ENCODE data around the gene GLCE. TPM values are rescaled to one million over a fixed set of nuclear protein-coding genes. Genes with fewer than 3 reads are reported as not detected.
"Not testable (repeated sequence)": the region's sequence is repeated elsewhere in the genome, so short reads cannot be mapped to it uniquely, and the experiment has no call there.

GLCE gene
- total and polyA plus RNA-seq, 5 donors = 4.8 to 10.2 (median 8.8) TPM

GRCh38 chr15:69302087-69302486 is 141.7 kb downstream of the GLCE start:
- DNase-seq; H3K4me1 ChIP-seq (ENCODE audit: control insufficient read depth, insufficient read depth, low read length); intact Hi-C loops (cut with DNase I); H3K27me3 ChIP-seq (ENCODE audit: control insufficient read depth, insufficient read depth); H3K27ac ChIP-seq (ENCODE audit: low read length); H3K4me3 ChIP-seq (ENCODE audit: low read length); ATAC-seq; H3K9me3 ChIP-seq (ENCODE audit: control insufficient read depth, low read length): not testable (repeated sequence)
- WGBS = 88% methylated on average over 6 of the region's 6 CpGs

GRCh38 chr15:69302929-69303328 is 142.5 kb downstream of the GLCE start:
- intact Hi-C loops (cut with DNase I) = no loop called here

GRCh38 chr15:69303337-69304181 is 143.1 kb downstream of the GLCE start:
- Histone ChIP-seq H3K4me3 (ENCODE audit: low read length) (no peak overlapping the region), H3K27me3 (ENCODE audit: control insufficient read depth, insufficient read depth) (no peaks in the 10 kb centered on the region), H3K27ac (ENCODE audit: low read length) (no peak overlapping the region), H3K9me3 (ENCODE audit: control insufficient read depth, low read length) (no peaks in the 10 kb centered on the region), H3K4me1 (ENCODE audit: control insufficient read depth, insufficient read depth, low read length) (no peaks in the 10 kb centered on the region)
- 87% methylated on average over 6 of the region's 6 CpGs for WGBS
- DNase-seq (no peak), ATAC-seq (no peak)
- intact Hi-C loops (cut with DNase I) = no loop called here

More at GRCh38 chr15:69302929-69303328, 142.5 kb downstream of the GLCE start:
- 91% methylated on average over 3 of the region's 3 CpGs for WGBS
- H3K27ac ChIP-seq (ENCODE audit: low read length) = no peak overlapping the region
- no peak overlapping the region for H3K4me3 ChIP-seq (ENCODE audit: low read length)
- ATAC-seq (no peak), DNase-seq (no peak)
- H3K9me3 ChIP-seq (ENCODE audit: control insufficient read depth, low read length) = no peaks in the 10 kb centered on the region
- H3K4me1 ChIP-seq (ENCODE audit: control insufficient read depth, insufficient read depth, low read length) = no peaks in the 10 kb centered on the region
- H3K27me3 ChIP-seq (ENCODE audit: control insufficient read depth, insufficient read depth) = no peaks in the 10 kb centered on the region

GRCh38 chr15:69304182-69304545 is 143.7 kb downstream of the GLCE start:
- intact Hi-C loops (cut with DNase I) = no loop called here
- Histone ChIP-seq H3K4me1 (ENCODE audit: control insufficient read depth, insufficient read depth, low read length) (no peaks in the 10 kb centered on the region), H3K27ac (ENCODE audit: low read length) (no peak overlapping the region), H3K4me3 (ENCODE audit: low read length) (no peak overlapping the region), H3K9me3 (ENCODE audit: control insufficient read depth, low read length) (no peaks in the 10 kb centered on the region), H3K27me3 (ENCODE audit: control insufficient read depth, insufficient read depth) (no peaks in the 10 kb centered on the region)
- ATAC-seq = no peak
- DNase-seq = no peak
- 92% methylated on average over 5 of the region's 5 CpGs for WGBS

- DNase-seq = peak in 2 of 3 donors; percentile 45 to 64
- WGBS = 79% methylated on average over 20 of the region's 20 CpGs
- ATAC-seq = peak; percentile 65 to 93
Observed at GRCh38 chr15:69305204-69305931, 144.9 kb downstream of the GLCE start.

GRCh38 chr15:69305933-69306568 is 145.6 kb downstream of the GLCE start:
- no peak overlapping the region for H3K4me3 ChIP-seq (ENCODE audit: low read length)
- H3K4me1 ChIP-seq (ENCODE audit: control insufficient read depth, insufficient read depth, low read length) = no peaks in the 10 kb centered on the region
- DNase-seq = no peak
- no peaks in the 10 kb centered on the region for H3K9me3 ChIP-seq (ENCODE audit: control insufficient read depth, low read length)
- intact Hi-C loops (cut with DNase I) = no loop called here
- H3K27me3 ChIP-seq (ENCODE audit: control insufficient read depth, insufficient read depth) = no peaks in the 10 kb centered on the region
- no peak for ATAC-seq
- no peak overlapping the region for H3K27ac ChIP-seq (ENCODE audit: low read length)
- 92% methylated on average over 9 of the region's 9 CpGs for WGBS

More at GRCh38 chr15:69305204-69305931, 144.9 kb downstream of the GLCE start:
- Histone ChIP-seq H3K27ac (ENCODE audit: low read length) (no peak overlapping the region), H3K9me3 (ENCODE audit: control insufficient read depth, low read length) (no peaks in the 10 kb centered on the region), H3K27me3 (ENCODE audit: control insufficient read depth, insufficient read depth) (no peaks in the 10 kb centered on the region), H3K4me3 (ENCODE audit: low read length) (no peak overlapping the region), H3K4me1 (ENCODE audit: control insufficient read depth, insufficient read depth, low read length) (no peaks in the 10 kb centered on the region)
- intact Hi-C loops (cut with DNase I) = no loop called here

GRCh38 chr15:69307939-69308338 is 147.5 kb downstream of the GLCE start:
- intact Hi-C loops (cut with DNase I) = no loop called here
- 73% methylated on average over 3 of the region's 3 CpGs for WGBS
- Histone ChIP-seq H3K9me3 (ENCODE audit: control insufficient read depth, low read length) (no peaks in the 10 kb centered on the region), H3K27ac (ENCODE audit: low read length) (no peak overlapping the region), H3K4me1 (ENCODE audit: control insufficient read depth, insufficient read depth, low read length) (no peaks in the 10 kb centered on the region), H3K4me3 (ENCODE audit: low read length) (no peak overlapping the region), H3K27me3 (ENCODE audit: control insufficient read depth, insufficient read depth) (no peaks in the 10 kb centered on the region)
- ATAC-seq = no peak
- no peak for DNase-seq

GRCh38 chr15:69308949-69309348 is 148.5 kb downstream of the GLCE start:
- DNase-seq (no peak), ATAC-seq (no peak)
- H3K4me1 ChIP-seq (ENCODE audit: control insufficient read depth, insufficient read depth, low read length) = no peaks in the 10 kb centered on the region
- WGBS = 79% methylated on average over 5 of the region's 5 CpGs
- H3K27me3 ChIP-seq (ENCODE audit: control insufficient read depth, insufficient read depth) = no peaks in the 10 kb centered on the region
- no peak overlapping the region for H3K27ac ChIP-seq (ENCODE audit: low read length)
- intact Hi-C loops (cut with DNase I) = no loop called here
- H3K4me3 ChIP-seq (ENCODE audit: low read length) = no peak overlapping the region
- no peaks in the 10 kb centered on the region for H3K9me3 ChIP-seq (ENCODE audit: control insufficient read depth, low read length)

GRCh38 chr15:69311319-69311721 is 150.9 kb downstream of the GLCE start:
- Histone ChIP-seq H3K27me3 (ENCODE audit: control insufficient read depth, insufficient read depth) (no peaks in the 10 kb centered on the region), H3K27ac (ENCODE audit: low read length) (no peak overlapping the region), H3K9me3 (ENCODE audit: control insufficient read depth, low read length) (no peaks in the 10 kb centered on the region), H3K4me1 (ENCODE audit: control insufficient read depth, insufficient read depth, low read length) (no peaks in the 10 kb centered on the region), H3K4me3 (ENCODE audit: low read length) (no peak overlapping the region)
- intact Hi-C loops (cut with DNase I) = no loop called here
- DNase-seq (no peak), ATAC-seq (peak in 1 of 2 donors; percentile 31)
- 79% methylated on average over 5 of the region's 5 CpGs for WGBS

- intact Hi-C loops (cut with DNase I) = no loop called here
- Histone ChIP-seq H3K9me3 (ENCODE audit: control insufficient read depth, low read length) (no peaks in the 10 kb centered on the region), H3K27ac (ENCODE audit: low read length) (no peak overlapping the region), H3K4me1 (ENCODE audit: control insufficient read depth, insufficient read depth, low read length) (no peaks in the 10 kb centered on the region), H3K4me3 (ENCODE audit: low read length) (no peak overlapping the region), H3K27me3 (ENCODE audit: control insufficient read depth, insufficient read depth) (no peaks in the 10 kb centered on the region)
- DNase-seq (no peak), ATAC-seq (no peak)
- WGBS = 71% methylated on average over 8 of the region's 8 CpGs
Observed at GRCh38 chr15:69313432-69314000, 153.1 kb downstream of the GLCE start.

GRCh38 chr15:69314131-69314530 is 153.7 kb downstream of the GLCE start:
- WGBS = 74% methylated on average over 6 of the region's 6 CpGs
- intact Hi-C loops (cut with DNase I) = no loop called here

More at GRCh38 chr15:69314131-69314530, 153.7 kb downstream of the GLCE start:
- Histone ChIP-seq H3K27ac (ENCODE audit: low read length) (no peak overlapping the region), H3K4me3 (ENCODE audit: low read length) (no peak overlapping the region), H3K9me3 (ENCODE audit: control insufficient read depth, low read length) (no peaks in the 10 kb centered on the region), H3K27me3 (ENCODE audit: control insufficient read depth, insufficient read depth) (no peaks in the 10 kb centered on the region), H3K4me1 (ENCODE audit: control insufficient read depth, insufficient read depth, low read length) (no peaks in the 10 kb centered on the region)
- DNase-seq (no peak), ATAC-seq (no peak)
